HEK293T (cell line): ENCODE data around the gene RIT1.

Experiments used
- CTCF ChIA-PET: fragments of 350-600 bp; formaldehyde crosslinking; extraction: SDS; loops from one replicate; lab custom pipeline; 2021; ENCODE audit warnings: antibody characterized with exemption, inconsistent platforms; lab: Yijun Ruan, JAX
- POLR2A ChIA-PET: fragments of 350-600 bp; formaldehyde crosslinking; extraction: SDS; loops from one replicate; lab custom pipeline; 2020; ENCODE audit warnings: antibody characterized with exemption, inconsistent platforms; lab: Yijun Ruan, JAX
- DNase-seq: peaks from one replicate; pipeline ENCODE4 v3.0.0; 2012; ENCODE audit warnings: mixed read lengths; ENCODE audit errors: extremely low spot score
- ARNT ChIP-seq: fragments of 450-650 bp; IDR thresholded peaks from 2 replicates; pipeline ENCODE4 v1.6.1; 2017; ENCODE audit warnings: mild to moderate bottlenecking
- BHLHE40 ChIP-seq: fragments of 450-650 bp; IDR thresholded peaks from 2 replicates; pipeline ENCODE4 v1.6.1; 2016; ENCODE audit warnings: mild to moderate bottlenecking, moderate library complexity, borderline replicate concordance
- CTBP1 ChIP-seq: fragments of 450-650 bp; IDR thresholded peaks from 2 replicates; pipeline ENCODE4 v1.6.1; 2016; ENCODE audit warnings: borderline replicate concordance
- ELF4 ChIP-seq: fragments of 450-650 bp; IDR thresholded peaks from 2 replicates; pipeline ENCODE4 v1.6.1; 2017; ENCODE audit warnings: antibody characterized with exemption
- FOXA1 ChIP-seq: fragments of 450-650 bp; IDR thresholded peaks from 2 replicates; pipeline ENCODE4 v1.6.1; 2016; ENCODE audit warnings: mild to moderate bottlenecking
- FOXK2 ChIP-seq: fragments of 450-650 bp; IDR thresholded peaks from 2 replicates; pipeline ENCODE4 v1.6.1; 2016; ENCODE audit warnings: mild to moderate bottlenecking
- FOXM1 ChIP-seq: fragments of 450-650 bp; IDR thresholded peaks from 2 replicates; pipeline ENCODE4 v1.6.1; 2017; ENCODE audit warnings: mild to moderate bottlenecking, borderline replicate concordance
- HDGF ChIP-seq: fragments of 450-650 bp; IDR thresholded peaks from 2 replicates; pipeline ENCODE4 v1.6.1; 2017; ENCODE audit warnings: antibody characterized with exemption, borderline replicate concordance
- L3MBTL2 ChIP-seq: fragments of 450-650 bp; conservative IDR thresholded peaks from 2 replicates; pipeline ENCODE4 v1.6.1; 2016; ENCODE audit warnings: mild to moderate bottlenecking
- LEF1 ChIP-seq: fragments of 450-650 bp; IDR thresholded peaks from 2 replicates; pipeline ENCODE4 v1.6.1; 2017; ENCODE audit warnings: mild to moderate bottlenecking, borderline replicate concordance
- NFRKB ChIP-seq: fragments of 450-650 bp; IDR thresholded peaks from 2 replicates; pipeline ENCODE4 v1.6.1; 2016; ENCODE audit warnings: mild to moderate bottlenecking, moderate library complexity
- SP1 ChIP-seq: fragments of 450-650 bp; IDR thresholded peaks from 2 replicates; pipeline ENCODE4 v1.6.1; 2017
- SUZ12 ChIP-seq: fragments of 450-650 bp; IDR thresholded peaks from 2 replicates; pipeline ENCODE4 v1.6.1; 2016; ENCODE audit warnings: mild to moderate bottlenecking
- TARDBP ChIP-seq: fragments of 450-650 bp; IDR thresholded peaks from 2 replicates; pipeline ENCODE4 v1.6.1; 2016
- ZNF384 ChIP-seq: fragments of 450-650 bp; IDR thresholded peaks from 2 replicates; pipeline ENCODE4 v1.6.1; 2016
- TF ChIP-seq, protein P1 (sequence below): fragments of 450-650 bp; IDR thresholded peaks from 2 replicates; pipeline ENCODE4 v1.6.1; 2016

RIT1 gene

DNA sequence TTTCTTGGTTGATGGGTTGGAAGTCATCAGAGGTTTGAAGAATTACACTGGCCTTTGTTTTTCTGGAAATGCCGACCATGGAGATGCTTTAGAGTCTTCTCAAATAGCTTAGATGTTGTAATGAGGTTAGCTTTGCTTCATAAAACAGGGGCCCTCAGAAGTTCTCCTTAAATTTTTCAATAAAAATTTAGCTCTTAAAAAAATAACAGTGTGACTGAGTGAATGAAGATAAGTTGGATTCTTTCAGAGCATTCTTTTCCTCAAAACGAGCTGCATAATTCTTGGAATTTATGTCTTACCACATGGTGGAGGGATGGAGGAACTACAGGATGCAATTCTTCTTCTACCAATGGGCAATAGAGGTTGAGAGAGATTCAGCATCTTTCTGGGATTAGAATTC, 28.4 kb downstream of the RIT1 start:
- CTCF ChIA-PET: interaction anchor here (1.9 kb wide), 1 partner anchor 10 kb away, joined by 7 read pairs; no protein-coding TSS in a partner anchor
- POLR2A ChIA-PET: interaction anchor here (0.9 to 1.7 kb wide), 3 partner anchors 23 to 138 kb away, joined by 3 to 7 read pairs (median 5); partner anchors contain the start of genes GON4L and SYT11
- TF ChIP-seq ZNF384 (no peak), LEF1 (no peak), L3MBTL2 (no peak), SUZ12 (no peak), SP1 (no peak), NFRKB (no peak), HDGF (no peak), FOXK2 (no peak), ELF4 (no peak), FOXA1 (no peak), FOXM1 (no peak)
- TF ChIP-seq, protein P1, sequence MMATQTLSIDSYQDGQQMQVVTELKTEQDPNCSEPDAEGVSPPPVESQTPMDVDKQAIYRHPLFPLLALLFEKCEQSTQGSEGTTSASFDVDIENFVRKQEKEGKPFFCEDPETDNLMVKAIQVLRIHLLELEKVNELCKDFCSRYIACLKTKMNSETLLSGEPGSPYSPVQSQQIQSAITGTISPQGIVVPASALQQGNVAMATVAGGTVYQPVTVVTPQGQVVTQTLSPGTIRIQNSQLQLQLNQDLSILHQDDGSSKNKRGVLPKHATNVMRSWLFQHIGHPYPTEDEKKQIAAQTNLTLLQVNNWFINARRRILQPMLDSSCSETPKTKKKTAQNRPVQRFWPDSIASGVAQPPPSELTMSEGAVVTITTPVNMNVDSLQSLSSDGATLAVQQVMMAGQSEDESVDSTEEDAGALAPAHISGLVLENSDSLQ: no peak
- no peak for DNase-seq

DNA sequence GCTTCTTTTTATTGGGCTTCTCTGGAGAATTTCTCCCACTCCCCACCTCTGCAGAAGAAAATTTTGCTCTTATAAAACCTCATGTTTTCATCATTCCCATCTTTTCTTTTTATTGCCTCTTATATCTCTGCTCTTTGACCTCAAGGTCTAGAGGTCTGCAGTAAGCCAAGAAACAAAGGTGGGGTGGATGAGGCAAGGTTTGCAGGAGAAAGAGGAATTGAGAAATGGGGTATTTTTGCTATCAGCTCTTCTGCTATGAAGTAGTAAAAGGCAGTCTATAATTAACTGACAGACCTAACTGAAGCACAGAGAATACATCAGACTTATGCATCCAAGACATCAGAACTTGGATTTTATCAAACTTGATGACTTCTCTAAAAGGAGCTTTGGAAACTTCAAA, 28.9 kb downstream of the RIT1 start:
- ChIA-PET CTCF (interaction anchor here (1.9 kb wide), 1 partner anchor 10 kb away, joined by 7 read pairs; no protein-coding TSS in a partner anchor), POLR2A (interaction anchor here (0.9 to 1.7 kb wide), 3 partner anchors 23 to 137 kb away, joined by 3 to 7 read pairs (median 5); partner anchors contain the start of genes GON4L and SYT11)
- TF ChIP-seq FOXK2 (no peak), ZNF384 (no peak), TARDBP (no peak), ELF4 (no peak), FOXA1 (no peak), BHLHE40 (no peak), SUZ12 (no peak), L3MBTL2 (no peak), FOXM1 (no peak), LEF1 (no peak)
- DNase-seq: no peak

DNA sequence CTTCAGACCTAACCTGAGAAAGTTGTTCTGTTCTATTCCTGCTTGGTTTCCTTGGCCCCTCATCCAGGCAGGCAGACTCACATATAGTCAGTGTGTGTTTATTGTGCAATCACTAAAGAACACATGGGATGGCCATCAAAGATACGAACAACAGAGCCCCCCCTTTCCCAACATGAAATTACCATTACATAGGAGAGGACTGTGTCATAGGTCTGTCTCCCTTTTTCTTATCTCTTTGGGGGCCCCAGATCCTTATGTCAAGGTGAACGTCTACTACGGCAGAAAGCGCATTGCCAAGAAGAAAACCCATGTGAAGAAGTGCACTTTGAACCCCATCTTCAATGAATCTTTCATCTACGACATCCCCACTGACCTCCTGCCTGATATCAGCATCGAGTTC, 30.2 kb downstream of the RIT1 start:
- CTCF ChIA-PET: no interaction called here
- DNase-seq: no peak
- TF ChIP-seq L3MBTL2 (no peak), NFRKB (no peak), BHLHE40 (no peak), FOXM1 (no peak), TARDBP (no peak), ARNT (no peak), FOXK2 (no peak), HDGF (no peak), FOXA1 (no peak), SUZ12 (no peak), CTBP1 (no peak), LEF1 (no peak), ELF4 (no peak)
- POLR2A ChIA-PET: no interaction called here

DNA sequence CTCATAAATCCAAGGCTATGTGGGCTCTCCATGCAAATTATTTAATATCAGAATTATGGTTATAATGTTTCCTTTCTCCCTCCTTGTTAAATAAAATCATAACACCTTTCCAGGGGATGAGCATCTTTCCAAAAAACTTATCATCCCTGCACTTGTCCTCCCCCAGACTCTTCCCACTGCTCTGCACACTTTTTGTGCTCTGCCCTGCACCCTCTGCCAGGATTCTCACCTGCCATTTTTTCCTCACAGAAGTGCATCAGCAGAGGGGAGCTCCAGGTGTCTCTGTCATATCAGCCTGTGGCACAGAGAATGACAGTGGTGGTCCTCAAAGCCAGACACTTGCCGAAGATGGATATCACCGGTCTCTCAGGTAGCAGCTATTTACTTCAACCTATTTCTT, 30.9 kb downstream of the RIT1 start:
- ChIA-PET POLR2A (no interaction called here), CTCF (no interaction called here)
- TF ChIP-seq FOXA1 (no peak), BHLHE40 (no peak), SUZ12 (no peak), L3MBTL2 (no peak), FOXM1 (no peak), ARNT (no peak), ZNF384 (no peak), HDGF (no peak), LEF1 (no peak), SP1 (no peak), TARDBP (no peak), CTBP1 (no peak), ELF4 (no peak), NFRKB (no peak), FOXK2 (no peak)
- TF ChIP-seq, protein P1: no peak
- DNase-seq: no peak

DNA sequence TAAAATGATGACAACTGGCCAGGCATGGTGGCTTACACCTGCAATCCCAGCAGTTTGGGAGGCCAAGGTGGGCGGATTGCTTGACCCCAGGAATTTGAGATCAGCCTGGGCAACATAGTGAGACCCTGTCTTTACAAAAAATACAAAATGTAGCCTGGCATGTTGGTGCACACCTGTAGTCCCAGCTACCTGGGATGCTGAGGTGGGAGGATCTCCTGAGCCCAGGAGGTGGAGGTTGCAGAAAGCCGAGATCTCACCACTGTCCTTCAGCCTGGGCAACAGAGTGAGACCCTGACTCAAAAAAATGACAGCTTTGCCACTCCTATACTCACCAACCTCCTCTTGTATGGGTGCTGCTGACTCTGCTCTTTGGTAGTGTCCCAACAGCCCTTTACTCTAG, 33.2 kb downstream of the RIT1 start:
- TF ChIP-seq ZNF384: no peak
- TF ChIP-seq, protein P1: no peak
- no peak for TF ChIP-seq TARDBP
- no peak for TF ChIP-seq SP1
- no peak for TF ChIP-seq HDGF
- TF ChIP-seq ELF4: no peak
- no peak for TF ChIP-seq L3MBTL2
- no peak for TF ChIP-seq FOXA1
- ChIA-PET POLR2A (interaction anchor here (1.4 kb wide), 1 partner anchor 19 kb away, joined by 5 read pairs; the partner anchor contains the start of gene SYT11), CTCF (no interaction called here)
- no peak for DNase-seq

DNA sequence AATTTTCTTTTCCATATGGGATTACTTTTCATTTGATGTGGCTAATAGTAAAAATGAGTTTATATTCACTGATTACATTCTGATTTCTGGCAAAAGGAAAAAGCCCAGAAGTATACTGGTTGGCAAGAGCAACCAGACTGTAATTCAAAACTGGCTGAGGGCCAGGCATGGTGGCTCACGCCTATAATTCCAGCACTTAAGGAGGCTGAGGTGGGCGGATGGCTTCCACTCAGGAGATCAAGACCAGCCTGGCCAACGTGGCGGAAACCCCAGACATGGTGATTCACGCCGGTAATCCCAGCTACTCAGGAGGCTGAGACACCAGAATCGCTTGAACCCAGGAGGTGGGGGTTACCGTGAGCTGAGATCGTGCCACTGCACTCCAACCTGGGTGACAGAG, 37.3 kb downstream of the RIT1 start:
- CTCF ChIA-PET: interaction anchor here (0.8 kb wide), 1 partner anchor 10 kb away, joined by 3 read pairs; no protein-coding TSS in a partner anchor

More for the DNA sequence above, 37.3 kb downstream of the RIT1 start:
- no peak for DNase-seq
- POLR2A ChIA-PET: interaction anchor here (2.4 kb wide), 1 partner anchor 14 kb away, joined by 12 read pairs; the partner anchor contains the start of gene SYT11
- TF ChIP-seq TARDBP: no peak
- TF ChIP-seq, protein P1: no peak
